ENCODE measurements around the gene LPCAT2. TPM values are rescaled to one million over a fixed set of nuclear protein-coding genes. Genes with fewer than 3 reads are reported as not detected.

LPCAT2 gene
- total RNA-seq, 1 experiment from 2014 or later, result 7.1 TPM

GRCh38 chr16:55497558-55497957, 11.3 kb upstream of the LPCAT2 start (continued):
- TF ChIP-seq, protein P1, sequence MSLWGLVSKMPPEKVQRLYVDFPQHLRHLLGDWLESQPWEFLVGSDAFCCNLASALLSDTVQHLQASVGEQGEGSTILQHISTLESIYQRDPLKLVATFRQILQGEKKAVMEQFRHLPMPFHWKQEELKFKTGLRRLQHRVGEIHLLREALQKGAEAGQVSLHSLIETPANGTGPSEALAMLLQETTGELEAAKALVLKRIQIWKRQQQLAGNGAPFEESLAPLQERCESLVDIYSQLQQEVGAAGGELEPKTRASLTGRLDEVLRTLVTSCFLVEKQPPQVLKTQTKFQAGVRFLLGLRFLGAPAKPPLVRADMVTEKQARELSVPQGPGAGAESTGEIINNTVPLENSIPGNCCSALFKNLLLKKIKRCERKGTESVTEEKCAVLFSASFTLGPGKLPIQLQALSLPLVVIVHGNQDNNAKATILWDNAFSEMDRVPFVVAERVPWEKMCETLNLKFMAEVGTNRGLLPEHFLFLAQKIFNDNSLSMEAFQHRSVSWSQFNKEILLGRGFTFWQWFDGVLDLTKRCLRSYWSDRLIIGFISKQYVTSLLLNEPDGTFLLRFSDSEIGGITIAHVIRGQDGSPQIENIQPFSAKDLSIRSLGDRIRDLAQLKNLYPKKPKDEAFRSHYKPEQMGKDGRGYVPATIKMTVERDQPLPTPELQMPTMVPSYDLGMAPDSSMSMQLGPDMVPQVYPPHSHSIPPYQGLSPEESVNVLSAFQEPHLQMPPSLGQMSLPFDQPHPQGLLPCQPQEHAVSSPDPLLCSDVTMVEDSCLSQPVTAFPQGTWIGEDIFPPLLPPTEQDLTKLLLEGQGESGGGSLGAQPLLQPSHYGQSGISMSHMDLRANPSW (CRISPR knock-in tag; conservative IDR thresholded peaks at IDR 0.05; ENCODE audit: low read depth), result no peak
- no peak for TF ChIP-seq PRRX2 (CRISPR knock-in tag; IDR thresholded peaks at IDR 0.05)

GRCh38 chr16:55498101-55498500, 10.8 kb upstream of the LPCAT2 start:
- TF ChIP-seq ATF6 (CRISPR knock-in tag; IDR thresholded peaks at IDR 0.05), result no peak
- TF ChIP-seq SP1 (CRISPR knock-in tag; conservative IDR thresholded peaks at IDR 0.05), result no peak
- TF ChIP-seq, protein P2, sequence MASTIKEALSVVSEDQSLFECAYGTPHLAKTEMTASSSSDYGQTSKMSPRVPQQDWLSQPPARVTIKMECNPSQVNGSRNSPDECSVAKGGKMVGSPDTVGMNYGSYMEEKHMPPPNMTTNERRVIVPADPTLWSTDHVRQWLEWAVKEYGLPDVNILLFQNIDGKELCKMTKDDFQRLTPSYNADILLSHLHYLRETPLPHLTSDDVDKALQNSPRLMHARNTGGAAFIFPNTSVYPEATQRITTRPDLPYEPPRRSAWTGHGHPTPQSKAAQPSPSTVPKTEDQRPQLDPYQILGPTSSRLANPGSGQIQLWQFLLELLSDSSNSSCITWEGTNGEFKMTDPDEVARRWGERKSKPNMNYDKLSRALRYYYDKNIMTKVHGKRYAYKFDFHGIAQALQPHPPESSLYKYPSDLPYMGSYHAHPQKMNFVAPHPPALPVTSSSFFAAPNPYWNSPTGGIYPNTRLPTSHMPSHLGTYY (CRISPR knock-in tag; IDR thresholded peaks at IDR 0.05), result no peak
- TF ChIP-seq TP53 (CRISPR knock-in tag; IDR thresholded peaks at IDR 0.05), result no peak
- TF ChIP-seq, protein P3, sequence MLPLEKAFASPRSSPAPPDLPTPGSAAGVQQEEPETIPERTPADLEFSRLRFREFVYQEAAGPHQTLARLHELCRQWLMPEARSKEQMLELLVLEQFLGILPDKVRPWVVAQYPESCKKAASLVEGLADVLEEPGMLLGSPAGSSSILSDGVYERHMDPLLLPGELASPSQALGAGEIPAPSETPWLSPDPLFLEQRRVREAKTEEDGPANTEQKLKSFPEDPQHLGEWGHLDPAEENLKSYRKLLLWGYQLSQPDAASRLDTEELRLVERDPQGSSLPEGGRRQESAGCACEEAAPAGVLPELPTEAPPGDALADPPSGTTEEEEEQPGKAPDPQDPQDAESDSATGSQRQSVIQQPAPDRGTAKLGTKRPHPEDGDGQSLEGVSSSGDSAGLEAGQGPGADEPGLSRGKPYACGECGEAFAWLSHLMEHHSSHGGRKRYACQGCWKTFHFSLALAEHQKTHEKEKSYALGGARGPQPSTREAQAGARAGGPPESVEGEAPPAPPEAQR (CRISPR knock-in tag; IDR thresholded peaks at IDR 0.05), result no peak
- no peak for TF ChIP-seq MXD4 (CRISPR knock-in tag; IDR thresholded peaks at IDR 0.05; ENCODE audit: borderline replicate concordance)
- no peak for TF ChIP-seq NR2C2 (CRISPR knock-in tag; IDR thresholded peaks at IDR 0.05)
- no peak for TF ChIP-seq E2F5 (CRISPR knock-in tag; IDR thresholded peaks at IDR 0.05)
- TF ChIP-seq JAZF1 (CRISPR knock-in tag; IDR thresholded peaks at IDR 0.05), result no peak
- no peak for TF ChIP-seq FOXK1 (CRISPR knock-in tag; IDR thresholded peaks at IDR 0.05)
- TF ChIP-seq CTCF (IDR thresholded peaks at IDR 0.05), result no peak
- TF ChIP-seq, protein P4, sequence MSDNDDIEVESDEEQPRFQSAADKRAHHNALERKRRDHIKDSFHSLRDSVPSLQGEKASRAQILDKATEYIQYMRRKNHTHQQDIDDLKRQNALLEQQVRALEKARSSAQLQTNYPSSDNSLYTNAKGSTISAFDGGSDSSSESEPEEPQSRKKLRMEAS (CRISPR knock-in tag; IDR thresholded peaks at IDR 0.05), result no peak
- TF ChIP-seq, protein P5, sequence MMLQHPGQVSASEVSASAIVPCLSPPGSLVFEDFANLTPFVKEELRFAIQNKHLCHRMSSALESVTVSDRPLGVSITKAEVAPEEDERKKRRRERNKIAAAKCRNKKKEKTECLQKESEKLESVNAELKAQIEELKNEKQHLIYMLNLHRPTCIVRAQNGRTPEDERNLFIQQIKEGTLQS (CRISPR knock-in tag; conservative IDR thresholded peaks at IDR 0.05), result no peak
- no peak for TF ChIP-seq OVOL2 (CRISPR knock-in tag; IDR thresholded peaks at IDR 0.05; ENCODE audit: borderline replicate concordance)
- TF ChIP-seq IRF2 (CRISPR knock-in tag; IDR thresholded peaks at IDR 0.05; ENCODE audit: borderline replicate concordance, low read depth), result no peak
- Mint-ChIP-seq H3K36me3 (peaks cover 4% of the 10 kb centered on the region; the same call in 1 of the 2 replicates), H3K27me3 (ENCODE audit: low read depth) (no peaks in the 10 kb centered on the region), H3K4me3 (no peak overlapping the region), H3K4me1 (peaks cover 17% of the 10 kb centered on the region), H3K27ac (no peak overlapping the region), H3K9me3 (no peaks in the 10 kb centered on the region)
- ATAC-seq (no peak), DNase-seq (ENCODE audit: low spot score) (no peak)
- CTCF ChIA-PET, result interaction anchor here (0.7 kb wide), 1 partner anchor 33 kb away, joined by 3 read pairs; no protein-coding TSS in a partner anchor
- POLR2A ChIA-PET, result no interaction called here
